ENCODE results near the gene OR7C2.

The OR7C2 gene

DNA sequence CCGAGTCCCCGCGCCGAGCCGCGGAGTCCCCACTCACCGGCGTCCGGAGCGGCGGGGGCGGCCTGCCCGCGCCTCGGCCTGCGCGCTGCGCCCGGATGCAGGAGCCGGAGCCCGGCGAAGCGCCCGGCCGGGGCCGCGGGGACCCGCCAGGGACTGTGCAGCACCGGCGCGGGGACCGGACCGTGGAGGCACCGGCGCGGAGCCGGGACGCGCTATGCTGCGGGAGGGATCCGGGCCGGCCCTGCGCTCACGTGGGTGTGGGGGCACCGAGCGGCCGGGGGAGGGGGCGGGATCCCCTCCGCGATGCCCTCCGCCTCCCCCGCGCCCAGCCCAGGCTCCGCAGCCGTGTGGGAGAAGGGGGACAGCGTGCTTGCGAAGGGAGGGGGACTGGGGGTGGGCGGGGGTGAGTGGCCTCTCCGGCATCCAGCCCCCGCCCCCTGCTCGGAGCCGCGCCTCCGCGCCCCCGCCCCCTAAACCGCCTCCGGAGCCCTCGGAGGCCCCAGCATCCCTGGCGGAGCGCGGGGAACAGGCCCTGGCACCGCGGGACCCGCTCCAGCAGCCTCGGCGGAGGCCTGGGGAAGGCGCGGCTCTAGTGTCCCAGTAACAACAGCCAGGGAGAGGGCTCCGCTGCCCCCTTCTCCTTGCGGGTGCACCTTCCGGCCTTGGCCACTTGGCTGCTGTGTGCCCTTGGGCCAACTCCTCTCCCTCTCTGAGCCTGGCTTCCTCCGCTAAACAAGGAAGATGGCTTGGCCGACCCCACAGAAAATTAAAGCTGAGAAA, 38.4 kb downstream of the OR7C2 start, which contains the start of gene SLC1A6:
Gene SLC1A6, minus strand, starts transcription at position 389 of the 780 bp plus-strand sequence. CDS start 6,954 bp downstream, outside the sequence.
- no peak for DNase-seq

DNA sequence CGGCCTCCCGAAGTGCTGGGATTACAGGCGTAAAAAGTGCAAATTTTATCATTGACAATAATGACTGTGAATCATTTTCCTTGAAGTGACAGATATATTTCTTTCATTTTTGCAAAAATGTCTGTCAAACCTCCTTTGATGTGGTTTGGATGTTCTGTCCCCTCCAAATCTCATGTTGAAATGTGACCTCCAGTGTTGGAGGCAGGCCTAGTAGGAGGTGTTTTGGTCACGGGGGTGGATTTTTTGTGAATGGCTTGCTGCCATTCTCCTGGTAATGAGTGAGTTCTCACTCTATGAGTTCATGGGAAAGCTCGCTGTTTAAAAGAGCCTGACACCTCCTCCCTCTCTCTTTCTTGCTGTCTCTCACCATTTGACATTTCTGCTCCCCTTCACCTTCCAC, 43.8 kb downstream of the OR7C2 start:
- no peak for DNase-seq

Measured in NCI-H446 (cell line).